Lower lobe of right lung (tissue), 2 donors: ENCODE measurements around the gene UCHL1. TPM values are rescaled to one million over a fixed set of nuclear protein-coding genes. Genes with fewer than 3 reads are reported as not detected.

ENCODE experiments used
- ATAC-seq, 2 donors: fragments of 200-7000 bp; cut with Tn5 transposase; one replicate each; pipeline ENCODE4 v1.9.1; 2020 to 2022; ENCODE audit warnings: mild to moderate bottlenecking in 2 of 2, moderate library complexity in 2 of 2
- DNase-seq: peaks from one replicate; pipeline ENCODE4 v3.0.0-alpha.2; 2020
- H3K27ac ChIP-seq: fragments of 200-600 bp; one replicate; pipeline ENCODE4 v1.8.0; 2022
- H3K27me3 ChIP-seq: fragments of 200-600 bp; one replicate; pipeline ENCODE4 v1.8.0; 2022; ENCODE audit warnings: low read depth
- H3K36me3 ChIP-seq: fragments of 200-600 bp; one replicate; pipeline ENCODE4 v1.8.0; 2022; ENCODE audit warnings: mild to moderate bottlenecking
- H3K4me1 ChIP-seq: fragments of 200-600 bp; one replicate; pipeline ENCODE4 v1.8.0; 2022
- H3K4me3 ChIP-seq: fragments of 200-600 bp; one replicate; pipeline ENCODE4 v1.8.0; 2022; ENCODE audit warnings: mild to moderate bottlenecking
- H3K9me3 ChIP-seq: fragments of 200-600 bp; one replicate; pipeline ENCODE4 v1.8.0; 2022
- intact Hi-C: fragments of 100-400 bp; cut with DNase I; formaldehyde crosslinking; loops from one replicate; pipeline ENCODE4 v1.11.0; 2022
- total RNA-seq: library from RNA; stranded (reverse); fragmentation: NEBNext Ultra II Directional; extraction: Animal tissue kit (Norgen Biotek cat#: 25700); gene quantifications from one replicate; pipeline ENCODE4 v1.2.1, GENCODE V29; 2021
- TF ChIP-seq, protein P1 (sequence below): fragments of 200-600 bp; IDR thresholded peaks from one replicate; pipeline ENCODE4 v1.8.0; 2022; ENCODE audit warnings: antibody characterized with exemption, mild to moderate bottlenecking
- donor health status: DM: no; HTN: yes; CAD: no; lungs with severe emphysema.

UCHL1 gene
- total RNA-seq, 1 donor from 2014 or later, result 8.4 TPM

DNA sequence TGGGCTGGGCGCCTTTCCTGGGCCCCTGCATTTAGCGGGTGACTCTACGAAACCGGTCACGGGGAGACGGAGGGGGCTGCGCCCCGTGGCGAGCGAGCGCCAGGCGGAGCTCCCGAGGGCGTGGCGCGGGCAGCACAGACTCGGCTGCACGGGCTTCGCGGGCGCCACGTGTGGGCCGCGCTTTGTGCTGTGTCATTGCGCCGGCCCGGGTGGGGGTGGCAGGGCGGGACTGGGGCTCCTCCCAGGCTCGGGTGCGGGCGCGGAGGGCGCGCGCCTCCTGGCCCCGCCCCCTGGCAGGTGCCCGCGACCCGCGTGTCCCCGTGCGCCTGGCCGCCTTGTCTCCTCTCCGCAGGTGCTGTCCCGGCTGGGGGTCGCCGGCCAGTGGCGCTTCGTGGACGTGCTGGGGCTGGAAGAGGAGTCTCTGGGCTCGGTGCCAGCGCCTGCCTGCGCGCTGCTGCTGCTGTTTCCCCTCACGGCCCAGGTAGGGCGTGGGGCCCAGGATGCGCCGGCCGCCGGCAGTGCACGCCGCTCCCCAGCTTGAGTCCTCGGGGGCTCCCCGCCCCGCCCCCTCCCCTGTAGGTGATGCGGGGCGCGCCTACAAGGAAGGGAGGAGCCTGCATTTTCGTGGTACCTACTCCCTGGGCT lies 651 bp downstream of the UCHL1 start:
- no peaks in the 10 kb centered on the region for H3K9me3 ChIP-seq
- H3K27me3 ChIP-seq, result peaks cover 45% of the 10 kb centered on the region
- peak overlapping the region; percentile 56 for H3K4me3 ChIP-seq
- peak; percentile 91 to 93 for ATAC-seq
- H3K4me1 ChIP-seq, result peaks cover 16% of the 10 kb centered on the region
- no peak overlapping the region for H3K27ac ChIP-seq
- intact Hi-C loops, result no loop called here
- no peaks in the 10 kb centered on the region for H3K36me3 ChIP-seq
- peak; percentile 61 for DNase-seq
- TF ChIP-seq, protein P1, sequence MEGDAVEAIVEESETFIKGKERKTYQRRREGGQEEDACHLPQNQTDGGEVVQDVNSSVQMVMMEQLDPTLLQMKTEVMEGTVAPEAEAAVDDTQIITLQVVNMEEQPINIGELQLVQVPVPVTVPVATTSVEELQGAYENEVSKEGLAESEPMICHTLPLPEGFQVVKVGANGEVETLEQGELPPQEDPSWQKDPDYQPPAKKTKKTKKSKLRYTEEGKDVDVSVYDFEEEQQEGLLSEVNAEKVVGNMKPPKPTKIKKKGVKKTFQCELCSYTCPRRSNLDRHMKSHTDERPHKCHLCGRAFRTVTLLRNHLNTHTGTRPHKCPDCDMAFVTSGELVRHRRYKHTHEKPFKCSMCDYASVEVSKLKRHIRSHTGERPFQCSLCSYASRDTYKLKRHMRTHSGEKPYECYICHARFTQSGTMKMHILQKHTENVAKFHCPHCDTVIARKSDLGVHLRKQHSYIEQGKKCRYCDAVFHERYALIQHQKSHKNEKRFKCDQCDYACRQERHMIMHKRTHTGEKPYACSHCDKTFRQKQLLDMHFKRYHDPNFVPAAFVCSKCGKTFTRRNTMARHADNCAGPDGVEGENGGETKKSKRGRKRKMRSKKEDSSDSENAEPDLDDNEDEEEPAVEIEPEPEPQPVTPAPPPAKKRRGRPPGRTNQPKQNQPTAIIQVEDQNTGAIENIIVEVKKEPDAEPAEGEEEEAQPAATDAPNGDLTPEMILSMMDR, result no peak

GRCh38 chr4:41257906-41258305 lies 1.2 kb downstream of the UCHL1 start:
- DNase-seq (no peak), ATAC-seq (no peak)
- peak overlapping the region; percentile 56 for H3K4me3 ChIP-seq
- TF ChIP-seq, protein P1, result no peak
- H3K9me3 ChIP-seq, result no peaks in the 10 kb centered on the region
- intact Hi-C loops, result no loop called here
- no peaks in the 10 kb centered on the region for H3K36me3 ChIP-seq
- H3K27ac ChIP-seq, result no peak overlapping the region
- H3K27me3 ChIP-seq, result peaks cover 45% of the 10 kb centered on the region
- peaks cover 16% of the 10 kb centered on the region for H3K4me1 ChIP-seq

- no peak overlapping the region for H3K4me3 ChIP-seq
- H3K4me1 ChIP-seq, result peaks cover 16% of the 10 kb centered on the region
- no peaks in the 10 kb centered on the region for H3K36me3 ChIP-seq
- ATAC-seq (peak in 1 of 2 donors; percentile 56), DNase-seq (no peak)
- no peaks in the 10 kb centered on the region for H3K9me3 ChIP-seq
- H3K27ac ChIP-seq, result no peak overlapping the region
- intact Hi-C loops, result no loop called here
- peaks cover 45% of the 10 kb centered on the region for H3K27me3 ChIP-seq
- TF ChIP-seq, protein P1, result peak; percentile 32
Measured at GRCh38 chr4:41258783-41259182, 2.1 kb downstream of the UCHL1 start.

DNA sequence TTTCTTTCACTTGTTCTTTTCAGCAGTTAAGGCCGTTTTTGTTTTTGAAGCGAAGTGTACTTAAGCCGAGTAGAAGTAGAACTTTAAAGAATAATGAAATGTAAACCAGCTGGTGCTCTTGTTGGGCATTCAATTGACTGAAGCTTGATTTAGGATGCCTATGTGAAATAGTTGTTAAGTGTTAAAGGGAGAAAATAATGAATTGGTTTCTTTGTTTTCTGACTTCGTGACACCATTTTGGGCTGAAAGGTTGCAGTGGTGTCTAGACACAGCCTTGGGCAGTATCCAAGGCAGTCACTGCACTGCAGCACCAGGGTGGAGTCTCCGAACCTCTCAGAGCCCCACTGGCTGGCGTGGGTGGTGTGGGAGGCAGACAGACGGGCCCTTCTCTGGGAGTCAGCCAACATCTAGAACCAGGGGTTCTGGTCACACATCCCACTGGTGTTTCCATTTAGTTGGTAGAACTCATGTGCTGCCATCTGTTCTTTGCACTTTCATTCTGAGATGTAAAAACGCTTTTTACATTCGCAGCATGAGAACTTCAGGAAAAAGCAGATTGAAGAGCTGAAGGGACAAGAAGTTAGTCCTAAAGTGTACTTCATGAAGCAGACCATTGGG lies 3.5 kb downstream of the UCHL1 start:
- no peak overlapping the region for H3K27ac ChIP-seq
- TF ChIP-seq, protein P1, result no peak
- no peaks in the 10 kb centered on the region for H3K9me3 ChIP-seq
- peaks cover 39% of the 10 kb centered on the region for H3K27me3 ChIP-seq
- H3K4me3 ChIP-seq, result no peak overlapping the region
- intact Hi-C loops, result no loop called here
- H3K4me1 ChIP-seq, result peaks cover 16% of the 10 kb centered on the region
- ATAC-seq (no peak), DNase-seq (no peak)
- H3K36me3 ChIP-seq, result no peaks in the 10 kb centered on the region

DNA sequence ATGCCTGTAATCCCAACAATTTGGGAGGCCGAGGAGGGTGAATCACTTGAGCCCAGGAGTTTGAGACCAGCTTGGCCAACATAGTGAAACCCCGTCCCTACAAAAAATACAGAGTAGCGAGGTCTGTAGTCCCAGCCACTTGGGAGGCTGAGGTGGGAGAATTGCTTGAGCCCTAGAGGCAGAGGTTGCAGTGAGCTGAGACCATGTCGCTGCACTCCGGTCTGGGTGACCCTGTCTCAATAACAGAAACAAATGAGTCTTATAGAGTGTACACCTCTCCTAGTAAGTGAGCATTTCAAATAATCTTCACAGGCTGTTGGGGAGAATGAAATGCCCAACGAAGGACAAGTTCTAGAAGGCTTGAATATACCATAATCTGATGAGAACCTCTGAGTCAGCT lies 5.5 kb downstream of the UCHL1 start:
- intact Hi-C loops, result no loop called here
- H3K36me3 ChIP-seq, result no peaks in the 10 kb centered on the region

More for the DNA sequence above, 5.5 kb downstream of the UCHL1 start:
- Histone ChIP-seq H3K9me3 (no peaks in the 10 kb centered on the region), H3K27ac (no peak overlapping the region), H3K4me1 (peaks cover 9% of the 10 kb centered on the region), H3K4me3 (no peak overlapping the region), H3K27me3 (peaks cover 21% of the 10 kb centered on the region)
- DNase-seq (no peak), ATAC-seq (no peak)
- TF ChIP-seq, protein P1, result no peak
